ENCODE data around the gene ANK2. TPM values are rescaled to one million over a fixed set of nuclear protein-coding genes. Genes with fewer than 3 reads are reported as not detected.
A peak's percentile ranks its signal among the peaks of the same experiment; 100 is the strongest.

Gene ANK2
- total RNA-seq, 1 donor from 2014 or later = 58.3 TPM

DNA sequence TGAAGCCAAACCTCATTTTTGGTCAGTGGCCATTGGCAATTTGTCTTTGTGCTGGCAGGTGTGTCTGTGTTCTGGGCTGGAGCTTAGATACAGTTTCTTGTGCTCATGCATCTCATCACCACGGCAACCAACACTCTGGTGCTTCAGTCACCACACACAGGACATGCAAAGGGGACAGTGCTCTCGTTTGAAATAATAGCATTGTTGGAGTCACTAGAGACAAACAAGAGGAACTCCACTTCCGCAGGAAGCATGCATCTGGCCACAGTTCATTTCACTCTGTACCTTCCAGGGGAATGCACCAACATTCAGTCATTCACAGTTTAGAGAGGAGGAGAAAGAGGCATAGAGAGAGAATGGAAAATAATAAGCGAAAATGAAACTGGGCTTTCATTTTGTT is 267.4 kb downstream of the ANK2 start:
- no peak for DNase-seq (ENCODE audit: low read depth, low spot score)
- peak overlapping the region; percentile 25 for H3K4me3 Mint-ChIP-seq
- H3K36me3 Mint-ChIP-seq (ENCODE audit: low read depth) = no peaks in the 10 kb centered on the region
- H3K27me3 Mint-ChIP-seq (ENCODE audit: low read depth) = no peaks in the 10 kb centered on the region
- peak overlapping the region; percentile 78 for H3K27ac Mint-ChIP-seq (ENCODE audit: unreplicated experiment)
- peaks cover 19% of the 10 kb centered on the region for H3K4me1 Mint-ChIP-seq
- TF ChIP-seq, protein P1, sequence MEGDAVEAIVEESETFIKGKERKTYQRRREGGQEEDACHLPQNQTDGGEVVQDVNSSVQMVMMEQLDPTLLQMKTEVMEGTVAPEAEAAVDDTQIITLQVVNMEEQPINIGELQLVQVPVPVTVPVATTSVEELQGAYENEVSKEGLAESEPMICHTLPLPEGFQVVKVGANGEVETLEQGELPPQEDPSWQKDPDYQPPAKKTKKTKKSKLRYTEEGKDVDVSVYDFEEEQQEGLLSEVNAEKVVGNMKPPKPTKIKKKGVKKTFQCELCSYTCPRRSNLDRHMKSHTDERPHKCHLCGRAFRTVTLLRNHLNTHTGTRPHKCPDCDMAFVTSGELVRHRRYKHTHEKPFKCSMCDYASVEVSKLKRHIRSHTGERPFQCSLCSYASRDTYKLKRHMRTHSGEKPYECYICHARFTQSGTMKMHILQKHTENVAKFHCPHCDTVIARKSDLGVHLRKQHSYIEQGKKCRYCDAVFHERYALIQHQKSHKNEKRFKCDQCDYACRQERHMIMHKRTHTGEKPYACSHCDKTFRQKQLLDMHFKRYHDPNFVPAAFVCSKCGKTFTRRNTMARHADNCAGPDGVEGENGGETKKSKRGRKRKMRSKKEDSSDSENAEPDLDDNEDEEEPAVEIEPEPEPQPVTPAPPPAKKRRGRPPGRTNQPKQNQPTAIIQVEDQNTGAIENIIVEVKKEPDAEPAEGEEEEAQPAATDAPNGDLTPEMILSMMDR (conservative IDR thresholded peaks at IDR 0.05) = no peak
- no peaks in the 10 kb centered on the region for H3K9me3 Mint-ChIP-seq

GRCh38 chr4:113317523-113317922 is 268.1 kb downstream of the ANK2 start:
- TF ChIP-seq, protein P1 (conservative IDR thresholded peaks at IDR 0.05) = no peak
- no peaks in the 10 kb centered on the region for H3K36me3 Mint-ChIP-seq (ENCODE audit: low read depth)
- no peak overlapping the region for H3K27ac Mint-ChIP-seq (ENCODE audit: unreplicated experiment)
- H3K9me3 Mint-ChIP-seq = no peaks in the 10 kb centered on the region
- peaks cover 19% of the 10 kb centered on the region for H3K4me1 Mint-ChIP-seq
- H3K27me3 Mint-ChIP-seq (ENCODE audit: low read depth) = no peaks in the 10 kb centered on the region
- DNase-seq (ENCODE audit: low read depth, low spot score) = no peak
- H3K4me3 Mint-ChIP-seq = no peak overlapping the region

DNA sequence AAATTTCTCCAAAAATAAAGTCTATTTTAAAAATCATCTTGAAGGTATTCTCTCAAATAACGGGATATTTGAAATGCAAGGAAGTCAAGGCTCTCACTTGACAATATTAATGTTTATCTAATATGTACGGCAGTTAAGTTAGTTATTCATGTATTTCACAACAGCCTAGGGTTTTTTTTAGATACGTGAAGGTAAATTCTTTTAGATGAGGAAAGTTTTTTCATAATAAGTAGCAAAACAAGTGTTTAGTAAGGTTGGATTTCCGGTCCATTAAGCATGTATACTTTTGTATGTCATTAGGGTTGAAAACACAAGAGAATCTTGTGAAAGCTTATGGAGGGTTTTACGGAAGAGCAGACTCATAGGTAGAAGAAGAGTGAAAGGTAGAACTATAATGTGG is 273.3 kb downstream of the ANK2 start:
- no peak for DNase-seq (ENCODE audit: low read depth, low spot score)
- peaks cover 16% of the 10 kb centered on the region for H3K4me1 Mint-ChIP-seq
- H3K27me3 Mint-ChIP-seq (ENCODE audit: low read depth) = no peaks in the 10 kb centered on the region
- H3K9me3 Mint-ChIP-seq = no peaks in the 10 kb centered on the region
- peaks cover 5% of the 10 kb centered on the region for H3K36me3 Mint-ChIP-seq (ENCODE audit: low read depth)
- TF ChIP-seq, protein P1 (conservative IDR thresholded peaks at IDR 0.05) = no peak
- H3K27ac Mint-ChIP-seq (ENCODE audit: unreplicated experiment) = no peak overlapping the region
- no peak overlapping the region for H3K4me3 Mint-ChIP-seq

GRCh38 chr4:113325876-113326615 is 276.6 kb downstream of the ANK2 start:
- TF ChIP-seq, protein P1 (conservative IDR thresholded peaks at IDR 0.05) = no peak

DNA sequence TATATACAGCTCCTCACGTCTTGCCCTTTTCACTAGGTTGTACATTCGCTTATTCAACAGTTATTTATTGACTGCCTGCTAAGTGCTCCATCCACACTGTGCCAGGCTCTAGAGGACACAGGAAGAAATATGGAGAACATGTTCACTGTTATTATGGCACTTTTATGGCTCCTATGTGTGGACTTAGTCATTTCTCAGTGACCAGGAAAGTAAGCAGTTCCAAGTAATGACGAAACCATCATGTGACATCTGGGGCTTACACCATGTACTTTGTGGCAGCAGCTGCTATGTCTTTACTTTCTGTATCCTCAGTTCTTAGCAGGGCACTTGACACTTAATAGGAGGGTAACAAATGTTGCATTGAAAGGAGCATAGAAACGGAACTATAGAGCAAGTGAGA is 278.0 kb downstream of the ANK2 start:
- Mint-ChIP-seq H3K9me3 (no peaks in the 10 kb centered on the region), H3K4me3 (no peak overlapping the region), H3K4me1 (peaks cover 11% of the 10 kb centered on the region), H3K27ac (ENCODE audit: unreplicated experiment) (no peak overlapping the region), H3K36me3 (ENCODE audit: low read depth) (peaks cover 10% of the 10 kb centered on the region), H3K27me3 (ENCODE audit: low read depth) (no peaks in the 10 kb centered on the region)
- no peak for DNase-seq (ENCODE audit: low read depth, low spot score)
- TF ChIP-seq, protein P1 (conservative IDR thresholded peaks at IDR 0.05) = no peak

More at GRCh38 chr4:113325876-113326615, 276.6 kb downstream of the ANK2 start:
- H3K4me1 Mint-ChIP-seq = peaks cover 11% of the 10 kb centered on the region
- no peaks in the 10 kb centered on the region for H3K27me3 Mint-ChIP-seq (ENCODE audit: low read depth)
- DNase-seq (ENCODE audit: low read depth, low spot score) = no peak
- H3K4me3 Mint-ChIP-seq = no peak overlapping the region
- peaks cover 6% of the 10 kb centered on the region for H3K36me3 Mint-ChIP-seq (ENCODE audit: low read depth)
- no peaks in the 10 kb centered on the region for H3K9me3 Mint-ChIP-seq
- H3K27ac Mint-ChIP-seq (ENCODE audit: unreplicated experiment) = no peak overlapping the region
